Measurements from ENCODE around the gene HIVEP3. TPM values are rescaled to one million over a fixed set of nuclear protein-coding genes. Genes with fewer than 3 reads are reported as not detected.

HIVEP3 gene
- total and polyA plus RNA-seq, 2 of the 13 experiments (the other 11 are each of a cell fraction or from before 2014, with no cell fraction given) = 0.05 TPM; not detected in 1

GRCh38 chr1:41507836-41508235 lies 410.9 kb downstream of the HIVEP3 start (continued):
- TF ChIP-seq ZNF512 (CRISPR knock-in tag; IDR thresholded peaks at IDR 0.05) (no peak), PHF21A (CRISPR knock-in tag; IDR thresholded peaks at IDR 0.05) (no peak), JUNB (CRISPR knock-in tag; IDR thresholded peaks at IDR 0.05; ENCODE audit: borderline replicate concordance) (no peak), ARID5B (CRISPR knock-in tag; IDR thresholded peaks at IDR 0.05) (no peak), ZNF597 (CRISPR knock-in tag; IDR thresholded peaks at IDR 0.05) (no peak), RERE (CRISPR knock-in tag; IDR thresholded peaks at IDR 0.05; ENCODE audit: low read depth) (no peak), ZNF331 (CRISPR knock-in tag; IDR thresholded peaks at IDR 0.05) (no peak), ZNF557 (CRISPR knock-in tag; IDR thresholded peaks at IDR 0.05) (no peak), ZNF335 (CRISPR knock-in tag; IDR thresholded peaks at IDR 0.05) (no peak)

Measured in HepG2 (cell line).